ENCODE results near the gene CDC42BPB.

The CDC42BPB gene

DNA sequence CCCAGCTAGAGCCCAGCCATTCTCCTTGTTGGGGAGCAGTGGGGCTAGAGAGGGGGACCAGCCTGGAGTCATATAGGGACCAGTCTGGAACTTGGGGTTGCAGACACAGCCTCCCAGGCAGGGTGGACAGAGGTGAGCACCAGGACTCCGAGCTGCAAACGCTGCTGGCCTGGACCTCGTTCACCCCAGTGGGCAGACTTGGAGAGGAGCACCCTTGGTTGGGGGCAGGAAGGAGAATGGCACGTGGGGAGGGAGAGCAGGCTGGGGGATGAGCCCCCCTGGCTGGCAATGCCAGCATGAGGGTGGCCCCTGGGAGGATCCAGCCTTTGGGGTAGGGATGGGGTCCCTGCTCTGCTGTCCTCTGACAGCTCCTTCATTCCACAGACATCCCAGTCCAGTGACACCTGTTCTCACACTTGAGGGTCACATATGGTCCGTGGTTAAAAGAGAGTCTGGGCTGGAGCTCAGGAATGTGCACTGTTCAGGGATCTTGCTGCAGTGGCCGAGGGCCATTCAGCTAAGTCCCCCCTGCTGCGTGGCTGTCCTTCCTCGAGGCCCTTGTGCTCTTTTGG is 29.5 kb upstream of the CDC42BPB start:
- DNase-seq (ENCODE audit: low spot score), result no peak
- TF ChIP-seq, protein P1, sequence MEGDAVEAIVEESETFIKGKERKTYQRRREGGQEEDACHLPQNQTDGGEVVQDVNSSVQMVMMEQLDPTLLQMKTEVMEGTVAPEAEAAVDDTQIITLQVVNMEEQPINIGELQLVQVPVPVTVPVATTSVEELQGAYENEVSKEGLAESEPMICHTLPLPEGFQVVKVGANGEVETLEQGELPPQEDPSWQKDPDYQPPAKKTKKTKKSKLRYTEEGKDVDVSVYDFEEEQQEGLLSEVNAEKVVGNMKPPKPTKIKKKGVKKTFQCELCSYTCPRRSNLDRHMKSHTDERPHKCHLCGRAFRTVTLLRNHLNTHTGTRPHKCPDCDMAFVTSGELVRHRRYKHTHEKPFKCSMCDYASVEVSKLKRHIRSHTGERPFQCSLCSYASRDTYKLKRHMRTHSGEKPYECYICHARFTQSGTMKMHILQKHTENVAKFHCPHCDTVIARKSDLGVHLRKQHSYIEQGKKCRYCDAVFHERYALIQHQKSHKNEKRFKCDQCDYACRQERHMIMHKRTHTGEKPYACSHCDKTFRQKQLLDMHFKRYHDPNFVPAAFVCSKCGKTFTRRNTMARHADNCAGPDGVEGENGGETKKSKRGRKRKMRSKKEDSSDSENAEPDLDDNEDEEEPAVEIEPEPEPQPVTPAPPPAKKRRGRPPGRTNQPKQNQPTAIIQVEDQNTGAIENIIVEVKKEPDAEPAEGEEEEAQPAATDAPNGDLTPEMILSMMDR (IDR thresholded peaks at IDR 0.05; ENCODE audit: extremely low read depth, missing control alignments), result no peak

DNA sequence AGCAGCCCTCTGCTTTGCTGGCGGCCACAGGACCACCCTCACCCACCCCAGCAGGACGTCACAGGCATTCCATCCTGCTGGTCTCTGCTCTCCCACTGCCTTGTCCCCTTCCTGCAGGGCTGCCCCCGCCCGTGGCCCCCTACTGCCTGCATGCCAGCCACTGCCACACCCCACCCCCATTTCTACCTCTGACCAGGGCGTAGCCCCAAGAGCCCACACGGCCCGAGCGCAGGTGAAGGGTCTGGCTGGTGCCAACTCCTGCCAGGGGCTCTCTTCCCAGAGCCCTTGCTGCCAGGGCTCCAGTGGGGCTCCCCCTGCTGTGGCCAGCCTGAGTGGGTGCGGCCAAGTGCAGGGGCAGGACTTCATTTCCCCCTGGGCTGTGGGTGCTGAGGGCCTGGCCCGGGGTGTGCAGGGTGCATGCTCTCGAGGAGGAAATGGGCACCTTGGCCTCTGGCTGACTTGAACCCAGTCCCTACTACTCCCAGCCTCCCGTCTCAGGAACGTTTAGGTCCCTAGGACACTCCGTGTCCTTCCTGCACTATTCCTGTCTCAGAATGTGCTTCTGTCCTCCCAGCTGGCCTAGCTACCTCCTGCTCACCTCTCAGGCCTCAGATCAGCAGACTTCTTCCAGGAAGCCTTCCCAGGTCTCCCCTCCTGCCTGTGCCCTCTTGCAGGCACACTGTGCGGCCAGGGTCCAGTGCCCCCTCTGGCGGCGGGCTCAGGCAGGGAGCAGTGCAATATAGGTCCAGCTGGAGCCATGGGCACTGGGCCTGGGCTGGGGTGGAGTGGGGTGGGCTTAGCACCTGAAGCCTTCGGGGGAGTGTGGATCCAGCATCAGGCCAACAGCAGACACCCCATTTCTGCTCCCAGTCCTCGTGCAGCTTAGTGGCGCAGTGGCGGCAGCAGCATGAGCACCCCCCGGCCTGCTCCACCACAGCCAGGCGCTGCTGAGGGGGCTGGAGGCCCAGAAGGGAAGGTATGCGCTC is 28.1 kb upstream of the CDC42BPB start:
- TF ChIP-seq, protein P1 (IDR thresholded peaks at IDR 0.05; ENCODE audit: extremely low read depth, missing control alignments), result no peak
- DNase-seq (ENCODE audit: low spot score), result no peak

- TF ChIP-seq, protein P1 (IDR thresholded peaks at IDR 0.05; ENCODE audit: extremely low read depth, missing control alignments), result no peak
- DNase-seq (ENCODE audit: low spot score), result no peak
These were observed 26.9 kb upstream of the CDC42BPB start, which contains the start of gene LBHD2 for GRCh38 chr14:103084021-103084919. LBHD2 (plus strand) TSS chr14:103084210; CDS start chr14:103086013, 1,803 bp downstream.

DNA sequence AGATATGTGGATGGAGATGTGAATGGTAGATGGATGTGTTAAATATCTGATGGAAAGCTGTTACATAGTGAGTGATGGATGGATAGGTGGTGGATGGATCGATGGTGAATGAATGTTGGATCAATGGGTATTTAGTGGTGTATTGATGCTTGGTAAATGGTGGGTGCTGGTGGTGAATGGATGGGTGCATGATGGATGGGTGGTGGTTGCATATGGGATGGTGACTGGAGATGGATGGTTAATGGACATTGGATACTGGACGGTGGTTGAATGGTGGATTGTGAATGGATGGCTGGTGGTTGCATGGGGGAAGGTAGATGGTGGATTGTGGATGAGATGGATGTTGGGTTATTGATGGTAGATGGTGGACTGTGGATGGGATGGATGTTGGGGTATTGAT is 24.6 kb upstream of the CDC42BPB start:
- DNase-seq (ENCODE audit: low spot score), result no peak
- TF ChIP-seq, protein P1 (IDR thresholded peaks at IDR 0.05; ENCODE audit: extremely low read depth, missing control alignments), result no peak

DNA sequence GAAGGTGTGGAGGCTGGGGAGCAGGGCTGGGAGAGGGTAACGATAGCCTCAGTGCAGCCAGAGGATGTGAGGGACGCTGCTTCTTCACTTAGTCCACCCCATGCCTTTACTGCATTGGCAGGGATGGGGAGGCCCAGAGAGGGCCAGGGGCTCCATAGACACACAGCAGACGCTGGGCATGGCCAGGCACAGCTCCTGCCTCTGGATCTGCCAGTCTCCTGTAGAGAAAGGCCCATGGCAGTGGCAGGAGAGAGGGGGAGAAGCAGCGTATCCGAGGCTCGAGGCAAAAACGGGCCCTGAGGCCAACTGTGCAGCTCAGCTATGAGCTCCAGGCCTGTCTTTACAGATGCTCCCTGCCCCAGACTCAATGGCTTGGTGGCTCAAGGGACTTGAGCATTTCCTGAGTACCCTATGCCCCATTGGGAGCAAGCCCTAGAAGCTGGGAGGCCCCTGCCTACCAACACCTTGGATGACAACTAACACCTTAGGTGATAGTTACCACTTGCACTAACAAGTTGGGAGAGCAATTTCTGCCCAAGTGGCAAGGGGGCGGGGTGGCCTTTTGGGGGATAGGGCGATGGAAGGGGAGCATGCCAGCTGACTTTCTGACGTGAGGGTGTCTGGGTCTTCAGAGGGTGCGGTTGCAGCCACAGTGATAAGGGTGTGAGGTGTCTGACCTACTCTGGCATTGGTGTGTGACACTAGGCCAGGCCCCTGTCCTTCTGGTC is 21.7 kb upstream of the CDC42BPB start:
- no peak for DNase-seq (ENCODE audit: low spot score)
- TF ChIP-seq, protein P1 (IDR thresholded peaks at IDR 0.05; ENCODE audit: extremely low read depth, missing control alignments), result no peak

GRCh38 chr14:103078420-103078749 is 21.0 kb upstream of the CDC42BPB start:
- TF ChIP-seq, protein P1 (IDR thresholded peaks at IDR 0.05; ENCODE audit: extremely low read depth, missing control alignments), result peak; percentile 67
- DNase-seq (ENCODE audit: low spot score), result peak; percentile 91
